ENCODE measurements around the gene RHD.
"Not testable (repeated sequence)": the region's sequence is repeated elsewhere in the genome, so short reads cannot be mapped to it uniquely, and the experiment has no call there.

- not testable (repeated sequence) for TF ChIP-seq CTCF (IDR thresholded peaks at IDR 0.05); EZH2 (IDR thresholded peaks at IDR 0.05; ENCODE audit: borderline replicate concordance, insufficient read depth, low read depth, low read length, poor library complexity, severe bottlenecking)
Measured at GRCh38 chr1:25287164-25287563, 14.9 kb downstream of the RHD start.
